SKM-1 treated with dmso at 0.1 percent for 144 hours (cell line): Measurements from ENCODE around the gene GALNT6.

ENCODE experiments used
- DNase-seq: peaks from one replicate; lab custom pipeline; 2025; ENCODE audit not compliant: unreplicated experiment; lab: John Stamatoyannopoulos, UW

Gene GALNT6

GRCh38 chr12:51383269-51383905, 7.8 kb downstream of the GALNT6 start:
- DNase-seq: no peak

GRCh38 chr12:51382173-51382572, 9.0 kb downstream of the GALNT6 start:
- DNase-seq: no peak

DNA sequence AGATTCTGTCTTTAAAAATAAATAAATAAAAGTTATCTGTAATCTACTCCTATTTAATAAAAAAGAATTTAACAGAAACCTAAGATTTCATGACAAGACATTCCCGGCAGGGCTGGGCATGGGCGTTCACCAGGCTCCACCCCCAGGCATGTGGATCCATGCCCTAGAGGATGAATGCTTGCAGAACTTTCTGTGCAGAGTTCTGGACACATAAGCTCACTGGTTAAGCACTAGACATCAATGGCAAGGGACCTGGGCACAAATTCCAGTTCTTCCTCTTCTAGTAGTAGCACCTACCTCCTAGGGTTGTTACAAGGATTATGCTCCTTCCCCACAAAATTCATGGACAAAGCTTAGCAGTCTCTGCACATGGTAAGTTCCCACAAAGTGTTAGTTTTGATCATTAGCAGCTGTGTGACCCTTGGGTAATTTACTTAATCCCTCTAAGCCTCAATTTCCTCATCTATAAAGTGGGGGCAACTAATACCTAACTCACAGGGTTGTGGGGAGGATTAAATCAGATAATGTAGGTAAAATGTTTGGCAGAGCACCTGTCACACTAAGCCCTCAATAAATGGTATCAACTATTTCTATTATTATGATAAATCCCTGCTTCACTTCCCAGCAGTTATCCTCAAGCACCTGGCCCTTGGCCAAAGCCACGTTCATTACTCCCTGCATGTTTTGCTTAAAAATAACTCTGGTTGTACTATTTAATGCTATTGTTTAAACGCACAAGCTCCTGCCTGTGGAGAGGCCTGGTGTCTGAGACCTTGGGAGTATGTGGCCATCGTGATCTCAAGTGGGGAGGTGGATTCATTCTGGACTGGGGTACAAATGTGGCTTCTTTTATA, 9.8 kb downstream of the GALNT6 start:
- DNase-seq: no peak

- DNase-seq: no peak
Measured at GRCh38 chr12:51379571-51379970, 11.6 kb downstream of the GALNT6 start.

GRCh38 chr12:51378749-51379148, 12.5 kb downstream of the GALNT6 start:
- DNase-seq: no peak

DNA sequence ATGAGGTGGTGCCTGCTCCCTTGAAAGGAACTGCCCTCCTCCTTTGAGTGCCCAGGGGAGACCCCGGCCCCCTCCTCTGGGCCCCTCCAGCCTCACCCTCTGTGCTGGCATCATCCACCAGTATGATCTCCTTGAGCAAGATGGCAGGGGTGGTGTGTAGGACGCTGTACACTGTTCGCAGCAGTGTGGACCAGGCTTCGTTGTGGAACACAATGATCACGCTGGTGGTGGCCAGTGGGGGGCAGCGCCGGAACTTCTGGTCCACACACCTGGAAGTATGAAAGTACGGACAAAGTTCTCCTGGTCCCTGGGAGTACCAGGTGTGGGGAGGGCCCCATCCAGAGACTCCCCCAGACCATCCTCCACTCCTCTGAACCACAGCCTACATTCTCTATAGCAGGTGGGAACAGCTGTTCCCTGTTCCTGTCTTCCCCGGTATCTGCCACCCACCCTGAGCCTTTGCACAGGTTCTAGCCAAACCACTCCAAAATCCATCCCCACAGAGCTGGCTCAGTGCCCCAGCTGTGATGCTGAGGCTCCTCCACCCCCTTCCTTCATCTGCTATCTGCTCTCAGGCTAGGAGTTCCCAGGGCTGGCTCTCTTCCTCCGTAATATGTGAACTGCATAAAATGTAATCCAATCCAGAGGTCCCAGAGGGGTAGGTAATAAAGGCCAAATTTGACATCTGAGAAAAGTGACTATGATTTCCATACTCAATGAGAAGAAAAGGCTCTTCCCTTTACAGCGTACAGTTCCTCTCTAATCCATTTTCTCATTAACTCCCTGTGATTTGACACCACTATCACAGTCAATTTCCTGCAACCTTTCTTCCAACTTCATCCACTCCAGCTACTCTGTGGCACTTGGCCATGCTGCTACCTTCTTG, 13.9 kb downstream of the GALNT6 start:
- DNase-seq: no peak

DNA sequence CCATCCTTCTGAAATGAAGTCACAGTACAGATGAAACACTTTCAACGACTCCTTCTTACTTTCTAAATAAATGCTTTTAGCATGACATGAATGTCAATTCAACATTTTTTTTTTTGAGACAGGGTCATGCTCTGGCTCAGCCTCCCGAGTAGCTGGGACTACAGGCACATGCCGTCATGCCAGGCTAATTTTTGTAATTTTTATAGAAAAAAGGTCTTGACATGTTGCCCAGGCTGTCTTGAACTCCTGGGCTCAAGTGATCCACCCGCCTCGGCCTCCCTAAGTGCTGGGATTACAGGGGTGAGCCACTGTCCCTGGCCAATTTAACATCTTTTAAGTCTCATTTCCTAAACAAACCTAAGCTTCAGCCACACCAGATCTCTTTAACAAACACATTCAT, 16.4 kb downstream of the GALNT6 start:
- DNase-seq: no peak

GRCh38 chr12:51374361-51374760, 16.8 kb downstream of the GALNT6 start:
- DNase-seq: no peak

DNA sequence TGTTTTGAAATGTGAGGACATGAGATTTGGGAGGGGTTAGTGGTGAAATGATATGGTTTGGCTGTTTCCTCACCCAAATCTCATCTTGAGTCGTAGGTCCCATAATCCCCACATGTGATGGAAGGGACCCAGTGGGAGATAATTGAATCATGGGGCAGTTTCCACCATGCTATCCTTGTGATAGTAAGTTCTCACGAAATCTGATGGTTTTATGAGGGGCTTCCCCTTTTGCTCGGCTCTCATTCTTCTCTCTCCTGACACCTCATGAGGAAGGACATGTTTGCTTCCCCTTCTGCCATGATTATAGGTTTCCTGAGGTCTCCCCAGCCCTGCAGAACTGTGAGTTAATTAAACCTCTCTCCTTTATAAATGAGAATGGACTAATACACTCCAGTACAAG, 18.0 kb downstream of the GALNT6 start:
- DNase-seq: no peak

GRCh38 chr12:51372021-51372420, 19.2 kb downstream of the GALNT6 start:
- DNase-seq: no peak

DNA sequence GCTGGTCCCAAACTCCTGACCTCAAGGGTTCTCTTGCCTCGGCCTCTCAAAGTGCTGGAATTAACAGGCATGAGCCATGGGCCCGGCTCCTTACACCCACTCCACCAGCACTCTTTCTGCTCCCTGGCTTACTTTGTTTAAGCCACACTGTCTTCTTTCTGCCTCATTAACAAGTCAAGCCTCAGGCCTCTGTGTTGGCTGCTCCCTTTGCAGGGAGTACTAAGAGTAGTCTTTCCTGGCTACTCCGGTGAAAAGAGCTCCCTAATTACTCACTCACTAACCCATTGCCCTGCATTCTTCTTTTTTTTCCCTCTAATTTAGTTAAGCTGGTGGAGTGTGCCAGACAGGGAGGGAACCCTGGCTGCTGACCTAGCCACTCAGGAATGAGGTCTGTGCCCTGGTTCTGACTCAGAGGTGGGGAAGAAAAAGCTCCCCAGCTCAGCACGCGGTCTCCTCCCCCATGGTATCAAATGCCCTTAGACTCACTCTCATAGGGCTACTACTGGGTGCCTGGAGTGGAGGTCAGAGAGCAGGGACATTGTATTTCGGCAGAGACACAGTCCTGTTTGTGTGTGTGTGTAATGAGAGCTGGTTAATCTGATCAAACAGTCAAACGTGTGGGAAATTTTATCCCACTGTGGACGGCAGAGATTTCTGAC, 19.8 kb downstream of the GALNT6 start:
- DNase-seq: no peak

- DNase-seq: no peak
Measured at GRCh38 chr12:51370667-51371066, 20.5 kb downstream of the GALNT6 start.

DNA sequence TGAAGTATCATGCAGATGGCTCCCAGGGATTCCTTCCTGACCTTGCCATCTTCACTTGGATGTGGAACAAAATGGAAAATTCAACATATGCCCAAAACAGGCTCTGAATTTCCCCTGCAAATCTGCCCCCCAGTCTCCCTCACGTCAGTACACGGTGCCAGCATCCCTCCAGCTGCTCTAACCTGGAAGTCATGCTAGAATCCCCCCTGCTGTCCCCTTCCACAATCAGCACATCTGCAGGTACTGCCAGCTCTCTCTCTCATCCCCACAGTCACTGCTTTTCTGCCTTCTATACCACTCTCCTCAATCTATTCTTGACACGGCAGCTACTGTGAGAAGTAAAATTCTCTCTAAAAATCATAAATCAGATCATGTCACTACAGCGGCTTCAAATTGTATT, 21.6 kb downstream of the GALNT6 start:
- DNase-seq: no peak

DNA sequence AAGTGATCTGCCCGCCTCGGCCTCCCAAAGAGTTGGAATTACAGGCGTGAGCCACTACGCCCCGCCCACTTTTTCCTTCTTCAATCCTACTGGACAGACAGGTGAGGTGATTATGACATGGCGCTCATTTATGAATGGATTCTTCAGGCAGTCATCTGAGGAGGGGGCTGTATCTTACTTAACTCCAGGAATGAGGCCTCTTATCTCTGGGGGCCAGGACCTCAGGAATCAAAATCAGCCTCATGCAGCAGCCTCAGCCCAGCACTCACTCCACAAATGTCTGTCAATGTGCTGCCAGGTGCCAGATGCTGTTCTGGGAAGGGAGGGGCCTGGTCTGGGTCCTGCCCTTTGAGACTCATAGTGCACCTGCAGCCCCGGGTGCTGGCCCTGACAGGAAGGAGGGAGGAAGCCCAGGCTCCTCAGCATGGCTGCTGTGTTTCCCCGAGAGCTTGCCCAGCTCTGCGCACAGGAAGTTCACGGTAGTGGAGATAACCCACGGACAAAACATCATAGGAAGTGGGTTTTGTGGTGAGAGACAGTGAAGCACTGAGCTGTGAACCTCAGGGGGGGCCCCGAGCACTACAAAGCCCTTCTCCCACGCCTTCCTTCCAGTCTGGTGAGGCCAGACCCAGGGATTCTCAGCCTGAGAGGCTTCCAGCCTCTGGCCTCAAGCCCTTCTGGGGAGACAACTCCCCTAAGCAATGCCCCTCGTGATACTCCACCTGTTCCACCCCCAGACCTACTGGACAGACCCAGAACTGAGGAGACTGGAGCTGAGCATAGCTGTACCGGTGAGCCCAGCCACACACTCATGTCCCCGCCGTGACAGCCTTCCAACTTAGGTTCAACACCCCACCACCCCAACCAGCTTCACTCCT, 22.3 kb downstream of the GALNT6 start:
- DNase-seq: peak; percentile 69

DNA sequence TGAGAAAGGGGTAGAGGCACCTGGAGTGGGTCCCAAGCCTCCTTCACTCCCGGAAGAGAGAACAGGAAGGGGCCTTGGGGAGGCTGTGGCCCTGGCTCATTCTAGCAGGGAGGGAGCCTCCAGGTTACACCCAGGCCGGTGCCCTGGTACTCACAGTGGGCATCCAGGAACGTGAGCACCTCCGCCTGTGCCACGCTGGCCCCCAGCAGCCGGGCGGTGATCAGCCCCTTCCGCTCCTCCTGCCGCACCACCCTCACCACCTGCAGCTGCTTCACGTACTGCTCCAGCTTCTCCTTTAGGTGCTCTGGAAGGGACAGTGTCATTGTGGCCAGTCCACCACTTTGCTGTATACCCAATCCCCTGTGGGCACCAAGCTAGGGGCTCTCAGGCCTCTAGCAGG, 25.9 kb downstream of the GALNT6 start:
- DNase-seq: no peak

- DNase-seq: no peak
Measured at GRCh38 chr12:51364001-51364400, 27.2 kb downstream of the GALNT6 start.

DNA sequence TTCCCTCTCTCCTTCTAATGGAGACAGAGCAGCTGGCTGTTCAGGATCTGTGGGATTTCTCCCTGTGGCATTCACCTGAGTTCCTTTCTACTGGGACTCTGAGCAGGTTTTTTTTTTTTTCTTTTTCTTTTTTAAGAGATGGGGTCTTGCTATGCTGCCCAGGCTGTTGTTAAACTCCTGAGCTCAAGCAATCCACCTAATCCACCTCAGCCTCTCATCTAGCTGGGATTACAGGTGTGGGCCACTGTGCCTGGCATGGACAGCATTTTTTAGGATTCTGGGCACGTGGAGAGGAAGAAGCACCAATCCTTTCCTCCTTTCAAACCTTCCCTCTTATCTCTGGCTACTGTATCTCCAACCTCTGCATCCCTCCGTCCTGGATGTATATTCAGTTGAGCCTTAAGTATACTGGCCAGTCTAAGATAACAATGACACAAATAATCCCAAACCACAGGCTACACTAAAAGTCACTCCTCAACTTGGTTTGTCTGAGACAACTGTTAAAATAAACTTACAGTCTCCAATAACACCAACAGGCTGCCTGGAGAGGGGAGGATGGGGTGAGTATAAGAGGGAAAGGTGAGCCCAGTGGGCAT, 28.4 kb downstream of the GALNT6 start:
- DNase-seq: no peak

GRCh38 chr12:51362307-51362706, 28.9 kb downstream of the GALNT6 start:
- no peak for DNase-seq

DNA sequence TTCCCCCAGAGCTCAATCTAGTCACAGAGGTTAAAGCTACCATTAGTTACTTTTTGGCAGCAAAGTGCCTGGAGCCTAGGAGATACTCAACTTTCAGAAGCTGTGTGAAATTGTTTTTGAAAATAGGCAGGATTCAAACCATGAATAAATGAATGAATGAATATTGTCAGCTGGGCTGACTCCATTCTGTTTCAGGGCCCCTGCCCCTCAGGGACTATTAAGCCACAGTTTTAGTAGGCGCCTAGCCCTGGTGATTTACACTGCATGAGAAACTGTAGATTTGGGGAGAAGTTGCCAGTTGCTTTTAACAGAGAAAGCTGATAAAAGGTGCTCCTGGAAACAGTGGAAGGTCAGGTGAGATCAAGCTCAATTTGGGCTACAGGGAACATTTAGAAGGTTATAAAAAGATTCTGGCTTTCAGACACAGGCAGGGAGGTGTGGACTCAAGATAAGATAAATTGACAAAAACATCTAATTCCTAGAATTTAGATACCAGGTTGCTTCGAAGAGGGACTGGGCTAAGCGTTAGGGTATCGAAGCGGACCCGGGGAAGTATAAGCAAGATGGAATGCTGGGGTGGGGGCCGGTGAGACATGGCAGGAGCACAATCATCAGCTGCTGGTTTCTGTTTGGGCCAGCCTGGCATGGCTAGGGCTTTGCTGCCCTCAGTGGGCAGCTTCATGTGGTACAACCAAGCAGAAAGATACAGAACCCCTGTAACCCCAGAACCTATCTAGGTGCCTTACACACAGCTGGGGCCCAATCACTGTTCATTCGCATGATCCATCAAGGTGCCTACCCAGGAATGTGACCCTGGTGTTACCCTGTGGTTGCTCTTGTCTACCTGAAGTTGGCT, 29.8 kb downstream of the GALNT6 start:
- DNase-seq: no peak
